K562 (cell line): ENCODE data around the gene COL9A2.

ENCODE experiments used
- DNMT1 ChIP-seq: fragments of 450-650 bp; IDR thresholded peaks from 2 replicates; pipeline ENCODE4 v1.6.1; 2016; ENCODE audit warnings: antibody characterized with exemption, mild to moderate bottlenecking
- GTF2E2 ChIP-seq: fragments of 200-800 bp; sonication (Bioruptor generic); IDR thresholded peaks from 2 replicates; pipeline ENCODE4 v1.6.1; 2016; ENCODE audit warnings: missing genetic modification characterization, missing compliant biosample characterization
- MCM5 ChIP-seq: fragments of 450-650 bp; IDR thresholded peaks from 2 replicates; pipeline ENCODE4 v1.6.1; 2016; ENCODE audit warnings: low read depth
- NCOR1 ChIP-seq: fragments of 450-650 bp; IDR thresholded peaks from 2 replicates; pipeline ENCODE4 v1.6.1; 2016; ENCODE audit warnings: mild to moderate bottlenecking, moderate library complexity
- NR3C1 ChIP-seq: sonication (generic); formaldehyde crosslinking; IDR thresholded peaks from 2 replicates; pipeline ENCODE4 v1.8.1; 2022; ENCODE audit warnings: missing genetic modification reagents
- OTX1 ChIP-seq: fragments of 450-650 bp; formaldehyde crosslinking; IDR thresholded peaks from 2 replicates; pipeline ENCODE4 v1.4.0; 2022; ENCODE audit warnings: mild to moderate bottlenecking
- RAD51 ChIP-seq: fragments of 450-650 bp; IDR thresholded peaks from 2 replicates; pipeline ENCODE4 v1.7.1; 2016; ENCODE audit warnings: low read depth, mild to moderate bottlenecking, borderline replicate concordance
- SMARCA5 ChIP-seq: fragments of 450-650 bp; IDR thresholded peaks from 2 replicates; pipeline ENCODE4 v1.6.1; 2016
- SREBF2 ChIP-seq: sonication (generic); formaldehyde crosslinking; IDR thresholded peaks from 2 replicates; pipeline ENCODE4 v1.4.0; 2020; ENCODE audit warnings: mild to moderate bottlenecking, missing genetic modification reagents
- TARDBP ChIP-seq: fragments of 450-650 bp; IDR thresholded peaks from 2 replicates; pipeline ENCODE4 v1.6.1; 2016
- TF ChIP-seq, protein P1 (sequence below): fragments of 450-650 bp; conservative IDR thresholded peaks from 2 replicates; pipeline ENCODE4 v1.6.1; 2016; ENCODE audit warnings: missing genetic modification characterization, low read depth, mild to moderate bottlenecking, control low read depth, missing compliant biosample characterization
- TF ChIP-seq, protein P2 (sequence below): fragments of 450-650 bp; IDR thresholded peaks from 2 replicates; pipeline ENCODE4 v1.6.1; 2017; ENCODE audit warnings: mild to moderate bottlenecking, moderate library complexity
- TF ChIP-seq, protein P3 (sequence below), 3 experiments: IDR thresholded peaks in 2 of 3; conservative IDR thresholded peaks in 1 of 3; 2 replicates each; pipeline ENCODE4 v1.5.1; 2011 to 2012; ENCODE audit warnings: low read length in 3 of 3, mild to moderate bottlenecking in 3 of 3, control low read depth in 2 of 3, improper control_type of control experiment in 1 of 3, inconsistent platforms in 1 of 3, low read depth in 1 of 3, mixed read lengths in 1 of 3, moderate library complexity in 1 of 3; ENCODE audit not compliant: insufficient read depth in 2 of 3

DNA sequence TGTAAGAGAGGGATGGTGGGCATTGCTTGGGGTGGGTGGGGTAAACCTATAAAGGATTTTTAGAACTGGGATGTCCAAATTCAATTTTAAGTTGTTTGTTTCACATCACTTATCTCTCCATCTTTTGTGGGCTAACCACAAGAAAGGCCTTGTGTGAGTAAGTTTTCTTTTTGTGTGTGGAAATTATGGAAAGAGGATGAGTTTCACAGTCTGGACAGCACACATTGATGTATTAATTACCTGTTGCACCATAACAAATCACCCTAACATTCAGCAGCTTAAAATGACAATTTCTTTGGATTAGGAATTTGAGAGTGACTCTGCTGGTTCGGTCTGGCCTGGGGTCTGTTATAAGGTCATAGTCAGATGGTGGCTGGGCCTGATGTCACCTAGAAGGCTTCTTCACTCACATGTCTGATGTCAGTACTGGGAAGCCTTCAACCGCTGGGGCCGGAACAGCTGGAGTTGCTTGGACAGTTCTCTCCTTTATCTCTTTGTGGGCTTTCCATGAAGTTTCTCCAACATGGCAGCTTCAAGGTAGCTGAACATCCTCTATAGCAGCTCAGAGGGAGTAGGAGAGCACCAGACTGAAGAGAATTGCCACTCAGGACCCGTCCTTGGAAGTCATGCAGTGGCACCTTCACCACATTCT, 2.0 kb upstream of the COL9A2 start:
- TF ChIP-seq OTX1 (no peak), SREBF2 (CRISPR knock-in tag) (no peak), GTF2E2 (no peak), MCM5 (no peak), NCOR1 (no peak), RAD51 (no peak), SMARCA5 (no peak), TARDBP (no peak), NR3C1 (CRISPR knock-in tag) (no peak), DNMT1 (no peak)
- TF ChIP-seq, protein P1, sequence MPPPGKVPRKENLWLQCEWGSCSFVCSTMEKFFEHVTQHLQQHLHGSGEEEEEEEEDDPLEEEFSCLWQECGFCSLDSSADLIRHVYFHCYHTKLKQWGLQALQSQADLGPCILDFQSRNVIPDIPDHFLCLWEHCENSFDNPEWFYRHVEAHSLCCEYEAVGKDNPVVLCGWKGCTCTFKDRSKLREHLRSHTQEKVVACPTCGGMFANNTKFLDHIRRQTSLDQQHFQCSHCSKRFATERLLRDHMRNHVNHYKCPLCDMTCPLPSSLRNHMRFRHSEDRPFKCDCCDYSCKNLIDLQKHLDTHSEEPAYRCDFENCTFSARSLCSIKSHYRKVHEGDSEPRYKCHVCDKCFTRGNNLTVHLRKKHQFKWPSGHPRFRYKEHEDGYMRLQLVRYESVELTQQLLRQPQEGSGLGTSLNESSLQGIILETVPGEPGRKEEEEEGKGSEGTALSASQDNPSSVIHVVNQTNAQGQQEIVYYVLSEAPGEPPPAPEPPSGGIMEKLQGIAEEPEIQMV (tag): no peak
- TF ChIP-seq, protein P2, sequence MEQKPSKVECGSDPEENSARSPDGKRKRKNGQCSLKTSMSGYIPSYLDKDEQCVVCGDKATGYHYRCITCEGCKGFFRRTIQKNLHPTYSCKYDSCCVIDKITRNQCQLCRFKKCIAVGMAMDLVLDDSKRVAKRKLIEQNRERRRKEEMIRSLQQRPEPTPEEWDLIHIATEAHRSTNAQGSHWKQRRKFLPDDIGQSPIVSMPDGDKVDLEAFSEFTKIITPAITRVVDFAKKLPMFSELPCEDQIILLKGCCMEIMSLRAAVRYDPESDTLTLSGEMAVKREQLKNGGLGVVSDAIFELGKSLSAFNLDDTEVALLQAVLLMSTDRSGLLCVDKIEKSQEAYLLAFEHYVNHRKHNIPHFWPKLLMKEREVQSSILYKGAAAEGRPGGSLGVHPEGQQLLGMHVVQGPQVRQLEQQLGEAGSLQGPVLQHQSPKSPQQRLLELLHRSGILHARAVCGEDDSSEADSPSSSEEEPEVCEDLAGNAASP: no peak
- TF ChIP-seq, protein P3, sequence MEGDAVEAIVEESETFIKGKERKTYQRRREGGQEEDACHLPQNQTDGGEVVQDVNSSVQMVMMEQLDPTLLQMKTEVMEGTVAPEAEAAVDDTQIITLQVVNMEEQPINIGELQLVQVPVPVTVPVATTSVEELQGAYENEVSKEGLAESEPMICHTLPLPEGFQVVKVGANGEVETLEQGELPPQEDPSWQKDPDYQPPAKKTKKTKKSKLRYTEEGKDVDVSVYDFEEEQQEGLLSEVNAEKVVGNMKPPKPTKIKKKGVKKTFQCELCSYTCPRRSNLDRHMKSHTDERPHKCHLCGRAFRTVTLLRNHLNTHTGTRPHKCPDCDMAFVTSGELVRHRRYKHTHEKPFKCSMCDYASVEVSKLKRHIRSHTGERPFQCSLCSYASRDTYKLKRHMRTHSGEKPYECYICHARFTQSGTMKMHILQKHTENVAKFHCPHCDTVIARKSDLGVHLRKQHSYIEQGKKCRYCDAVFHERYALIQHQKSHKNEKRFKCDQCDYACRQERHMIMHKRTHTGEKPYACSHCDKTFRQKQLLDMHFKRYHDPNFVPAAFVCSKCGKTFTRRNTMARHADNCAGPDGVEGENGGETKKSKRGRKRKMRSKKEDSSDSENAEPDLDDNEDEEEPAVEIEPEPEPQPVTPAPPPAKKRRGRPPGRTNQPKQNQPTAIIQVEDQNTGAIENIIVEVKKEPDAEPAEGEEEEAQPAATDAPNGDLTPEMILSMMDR (IDR thresholded peaks at IDR 0.05 in 2 of 3, conservative IDR thresholded peaks at IDR 0.05 in 1 of 3; ENCODE audit: insufficient read depth in 2 of 3, low read depth in 1 of 3, low read length in 3 of 3): no peak
